PC-3 (cell line): ENCODE results near the gene NECAB2. TPM values are rescaled to one million over a fixed set of nuclear protein-coding genes. Genes with fewer than 3 reads are reported as not detected.

ENCODE experiments used
- ATAC-seq: fragments of 200-7000 bp; cut with Tn5 transposase; 2 replicates; pipeline ENCODE4 v1.9.1; 2020; ENCODE audit warnings: mild to moderate bottlenecking, moderate library complexity
- BruUV-seq: library from RNA; stranded (reverse); fragments of 400-500 nt; replicated peaks from 2 replicates; lab custom pipeline; 2021; lab: Mats Ljungman, UMichigan
- CTCF ChIA-PET: fragments of 300-600 bp; sonication (Branson Sonifier 250); formaldehyde crosslinking; loops from one replicate; lab custom pipeline; 2022; ENCODE audit warnings: antibody characterized with exemption; lab: Charles Lee
- POLR2A ChIA-PET: fragments of 300-600 bp; sonication (Branson Sonifier 250); formaldehyde crosslinking; loops from one replicate; lab custom pipeline; 2022; ENCODE audit warnings: antibody characterized with exemption; ENCODE audit not compliant: unreplicated experiment; lab: Charles Lee
- DNase-seq: peaks from one replicate; pipeline ENCODE4 v3.0.0-alpha.2; 2015
- H2AFZ ChIP-seq: fragments of 300-600 bp; sonication (generic); 2 replicates; pipeline ENCODE4 v1.6.0; 2016; ENCODE audit warnings: antibody characterized with exemption, low read length
- H3F3A ChIP-seq: fragments of 300-600 bp; sonication (generic); one replicate; pipeline ENCODE4 v1.6.0; 2017; ENCODE audit warnings: antibody characterized with exemption, low read length, control low read depth, mild to moderate bottlenecking; ENCODE audit not compliant: unreplicated experiment
- H3K27ac ChIP-seq: fragments of 300-600 bp; sonication (generic); 2 replicates; pipeline ENCODE4 v1.5.1; 2016; ENCODE audit warnings: mild to moderate bottlenecking, low read length
- H3K27me3 ChIP-seq: fragments of 300-600 bp; sonication (generic); 2 replicates; pipeline ENCODE4 v1.6.1; 2016; ENCODE audit warnings: low read length, mixed read lengths
- H3K36me3 ChIP-seq: fragments of 300-600 bp; sonication (generic); 2 replicates; pipeline ENCODE4 v1.6.1; 2016; ENCODE audit warnings: low read depth, mixed run types, low read length, mixed read lengths
- H3K4me1 ChIP-seq: fragments of 300-600 bp; sonication (generic); 2 replicates; pipeline ENCODE4 v1.5.1; 2016; ENCODE audit warnings: low read length; ENCODE audit not compliant: insufficient read depth
- H3K4me2 ChIP-seq: fragments of 300-600 bp; sonication (generic); 2 replicates; pipeline ENCODE4 v1.6.0; 2016; ENCODE audit warnings: low read length
- H3K4me3 ChIP-seq: fragments of 300-600 bp; sonication (generic); 2 replicates; pipeline ENCODE4 v1.5.1; 2016; ENCODE audit warnings: mild to moderate bottlenecking, low read length, mixed read lengths
- H3K79me2 ChIP-seq: fragments of 300-600 bp; sonication (generic); 2 replicates; pipeline ENCODE4 v1.6.1; 2017; ENCODE audit warnings: low read length, mixed read lengths
- H3K9ac ChIP-seq: fragments of 300-600 bp; sonication (generic); 2 replicates; pipeline ENCODE4 v1.6.0; 2016; ENCODE audit warnings: mild to moderate bottlenecking, low read length
- H3K9me2 ChIP-seq: fragments of 300-600 bp; sonication (generic); replicated peaks from 2 replicates; pipeline ENCODE4 v1.6.1; 2016; ENCODE audit warnings: mixed run types, low read length, mixed read lengths
- H3K9me3 ChIP-seq: fragments of 300-600 bp; sonication (generic); 2 replicates; pipeline ENCODE4 v1.6.1; 2016; ENCODE audit warnings: low read length, mixed read lengths
- H4K20me1 ChIP-seq: fragments of 300-600 bp; sonication (generic); 2 replicates; pipeline ENCODE4 v1.6.1; 2016; ENCODE audit warnings: low read length, mixed read lengths
- CTCF ChIP-seq: fragments of 300-600 bp; sonication (generic); conservative IDR thresholded peaks from 2 replicates; pipeline ENCODE4 v1.5.1; 2017; ENCODE audit warnings: antibody characterized with exemption, low read depth, mild to moderate bottlenecking, low read length
- EZH2 ChIP-seq: fragments of 300-600 bp; sonication (generic); IDR thresholded peaks from one replicate; pipeline ENCODE4 v1.6.1; 2017; ENCODE audit warnings: antibody characterized with exemption, mild to moderate bottlenecking, low read length; ENCODE audit not compliant: unreplicated experiment
- EZH2phosphoT487 ChIP-seq: fragments of 300-600 bp; sonication (generic); IDR thresholded peaks from 2 replicates; pipeline ENCODE4 v1.6.1; 2018; ENCODE audit warnings: mild to moderate bottlenecking, antibody characterized with exemption, low read length, borderline replicate concordance
- intact Hi-C: fragments of 100-400 bp; cut with micrococcal nuclease; formaldehyde crosslinking; loops from 2 replicates; pipeline ENCODE4 v1.9.0; 2023
- total RNA-seq: library from RNA; depleted of rRNA; stranded (reverse); fragments of >200 nt; gene quantifications from 2 replicates; pipeline ENCODE4 v1.2.3, GENCODE V29; 2014

The NECAB2 gene
- total RNA-seq, 1 experiment from 2014 or later, result 0.22 TPM

- no TSS peak for BruUV-seq
- no peaks in the 10 kb centered on the region for H4K20me1 ChIP-seq
- no peak within 1 kb of the TSS for H3K9ac ChIP-seq
- TF ChIP-seq EZH2phosphoT487, result no peak
- no peak for TF ChIP-seq EZH2
- no peak for TF ChIP-seq CTCF
- H3K27me3 ChIP-seq, result no peaks in the 10 kb centered on the region
- no peaks in the 10 kb centered on the region for H3K36me3 ChIP-seq
- H3K4me1 ChIP-seq, result no peaks in the 10 kb centered on the region
- H3K9me3 ChIP-seq, result no peaks in the 10 kb centered on the region
- ChIA-PET CTCF (interaction anchor here (0.6 kb wide), 1 partner anchor 67 kb away, joined by 5 read pairs; no protein-coding TSS in a partner anchor), POLR2A (no interaction called here)
- H2AFZ ChIP-seq, result no peak within 1 kb of the TSS
- no peak for ATAC-seq
- H3F3A ChIP-seq, result no peaks in the 10 kb centered on the region
- no peak within 1 kb of the TSS for H3K4me3 ChIP-seq
- no peaks in the 10 kb centered on the region for H3K79me2 ChIP-seq
- H3K9me2 ChIP-seq, result no peaks in the 10 kb centered on the region
- DNase-seq, result no peak
- H3K4me2 ChIP-seq, result no peak within 1 kb of the TSS
- intact Hi-C loops, result no loop called here
- no peak within 1 kb of the TSS for H3K27ac ChIP-seq
These were observed 74.3 kb downstream of the NECAB2 start, which contains the start of gene SLC38A8 for GRCh38 chr16:84042308-84042878. TSS of gene SLC38A8 (minus strand) at chr16:84042795. CDS start at chr16:84042157, 638 bp downstream.

GRCh38 chr16:84042879-84043485 lies 74.9 kb downstream of the NECAB2 start:
- no peak for DNase-seq

More at GRCh38 chr16:84042879-84043485, 74.9 kb downstream of the NECAB2 start:
- Histone ChIP-seq H3F3A (no peaks in the 10 kb centered on the region), H3K36me3 (no peaks in the 10 kb centered on the region), H3K9ac (no peak overlapping the region), H3K4me2 (no peak overlapping the region), H3K9me3 (no peaks in the 10 kb centered on the region), H4K20me1 (no peaks in the 10 kb centered on the region), H3K9me2 (no peaks in the 10 kb centered on the region), H3K4me3 (no peak overlapping the region), H3K27ac (no peak overlapping the region), H3K79me2 (no peaks in the 10 kb centered on the region), H3K4me1 (no peaks in the 10 kb centered on the region), H2AFZ (no peak overlapping the region), H3K27me3 (no peaks in the 10 kb centered on the region)
- CTCF ChIA-PET, result interaction anchor here (0.6 kb wide), 1 partner anchor 67 kb away, joined by 5 read pairs; no protein-coding TSS in a partner anchor
- TF ChIP-seq EZH2phosphoT487, result no peak
- no peak for TF ChIP-seq CTCF
- TF ChIP-seq EZH2, result no peak
- intact Hi-C loops, result no loop called here
- POLR2A ChIA-PET, result no interaction called here
- no TSS peak for BruUV-seq
- no peak for ATAC-seq
